AG04450 (cell line): ENCODE data around the gene MYLK2. TPM values are rescaled to one million over a fixed set of nuclear protein-coding genes. Genes with fewer than 3 reads are reported as not detected.
A peak's percentile ranks its signal among the peaks of the same experiment; 100 is the strongest.
"Not testable (repeated sequence)": the region's sequence is repeated elsewhere in the genome, so short reads cannot be mapped to it uniquely, and the experiment has no call there.

Experiments
- CTCF ChIA-PET: fragments of 300-600, 350-600 bp; formaldehyde crosslinking; extraction: SDS; loops from one replicate; lab custom pipeline; 2022; ENCODE audit warnings: antibody characterized with exemption, inconsistent platforms; lab: Charles Lee
- POLR2A ChIA-PET: fragments of 350-600 bp; formaldehyde crosslinking; extraction: SDS; loops from one replicate; lab custom pipeline; 2021; ENCODE audit warnings: antibody characterized with exemption, inconsistent platforms; lab: Yijun Ruan, JAX
- DNase-seq: peaks from one replicate; pipeline ENCODE4 v3.0.0-alpha.2; 2011; ENCODE audit warnings: low read depth, low spot score
- H3K27ac ChIP-seq: one replicate; pipeline ENCODE4 v1.5.1; 2012; ENCODE audit warnings: low read depth, low read length, control low read depth
- H3K27me3 ChIP-seq: one replicate; pipeline ENCODE4 v1.6.0; 2012; ENCODE audit warnings: low read length; ENCODE audit not compliant: control insufficient read depth, insufficient read depth
- H3K4me3 ChIP-seq: 2 replicates; pipeline ENCODE4 v1.5.1; 2011; ENCODE audit warnings: mild to moderate bottlenecking, low read depth, low read length, control low read depth
- H3K9me3 ChIP-seq: 2 replicates; pipeline ENCODE4 v1.5.1; 2012; ENCODE audit warnings: low read length; ENCODE audit not compliant: control insufficient read depth, insufficient read depth
- CTCF ChIP-seq: IDR thresholded peaks from 2 replicates; pipeline ENCODE4 v1.5.1; 2011; ENCODE audit warnings: low read depth, low read length, control low read depth, inconsistent platforms
- polyA plus RNA-seq: library from polyadenylated mRNA; depleted of rRNA; stranded (reverse); fragments of >200 nt; gene quantifications from 2 replicates; pipeline ENCODE4 v1.2.3, GENCODE V29; 2011

MYLK2 gene
- polyA plus RNA-seq, 1 experiment, result not detected

GRCh38 chr20:31809661-31810060 lies 9.5 kb upstream of the MYLK2 start:
- Histone ChIP-seq H3K27ac (no peak overlapping the region), H3K9me3 (no peaks in the 10 kb centered on the region), H3K27me3 (no peaks in the 10 kb centered on the region), H3K4me3 (no peak overlapping the region)
- TF ChIP-seq CTCF, result no peak
- ChIA-PET POLR2A (no interaction called here), CTCF (interaction anchor here (1.2 to 1.8 kb wide), 3 partner anchors 13 to 197 kb away, joined by 3 to 6 read pairs (median 6); no protein-coding TSS in a partner anchor)
- DNase-seq, result no peak

- no peak overlapping the region for H3K4me3 ChIP-seq
- no peak overlapping the region for H3K27ac ChIP-seq
- ChIA-PET CTCF (interaction anchor here (0.7 to 1.6 kb wide), 3 partner anchors 12 to 221 kb away, joined by 3 to 12 read pairs (median 5); no protein-coding TSS in a partner anchor), POLR2A (no interaction called here)
- no peaks in the 10 kb centered on the region for H3K9me3 ChIP-seq
- TF ChIP-seq CTCF, result no peak
- no peaks in the 10 kb centered on the region for H3K27me3 ChIP-seq
- no peak for DNase-seq
Observed at GRCh38 chr20:31811198-31811597, 8.0 kb upstream of the MYLK2 start.

GRCh38 chr20:31811796-31812728 lies 7.1 kb upstream of the MYLK2 start:
- POLR2A ChIA-PET, result no interaction called here
- no peaks in the 10 kb centered on the region for H3K27me3 ChIP-seq
- no peak overlapping the region; the same call in 1 of the 2 replicates for H3K4me3 ChIP-seq
- H3K9me3 ChIP-seq, result no peaks in the 10 kb centered on the region
- DNase-seq, result peak; percentile 84
- CTCF ChIA-PET, result interaction anchor here (1.6 to 3.4 kb wide), 2 partner anchors 11 to 41 kb away, joined by 9 to 12 read pairs; no protein-coding TSS in a partner anchor
- no peak for TF ChIP-seq CTCF
- peak overlapping the region; percentile 69 for H3K27ac ChIP-seq

- no peak for DNase-seq
- no peak for TF ChIP-seq CTCF
- POLR2A ChIA-PET, result no interaction called here
- CTCF ChIA-PET, result interaction anchor here (1.7 to 3.4 kb wide), 3 partner anchors 9 to 89 kb away, joined by 9 to 13 read pairs (median 10); no protein-coding TSS in a partner anchor
- Histone ChIP-seq H3K9me3 (no peaks in the 10 kb centered on the region), H3K27me3 (no peaks in the 10 kb centered on the region), H3K4me3 (no peak overlapping the region), H3K27ac (no peak overlapping the region)
Observed at GRCh38 chr20:31813611-31814010, 5.5 kb upstream of the MYLK2 start.

GRCh38 chr20:31814142-31814541 lies 5.0 kb upstream of the MYLK2 start:
- DNase-seq, H3K27ac ChIP-seq, H3K9me3 ChIP-seq, POLR2A ChIA-PET, H3K27me3 ChIP-seq, H3K4me3 ChIP-seq: not testable (repeated sequence)
- CTCF ChIA-PET, result interaction anchor here (1.1 to 3.4 kb wide), 4 partner anchors 9 to 272 kb away, joined by 4 to 13 read pairs (median 10); no protein-coding TSS in a partner anchor
